Measurements from ENCODE around the gene PIGP. TPM values are rescaled to one million over a fixed set of nuclear protein-coding genes. Genes with fewer than 3 reads are reported as not detected.

PIGP gene
- total and polyA plus RNA-seq, 2 donors (not counting 3 experiments of a cell fraction or from before 2014, with no cell fraction given), result 11.4 to 18.9 TPM

GRCh38 chr21:37079211-37079824 is 6.4 kb upstream of the PIGP start:
- H3K27me3 ChIP-seq (ENCODE audit: control insufficient read depth in 2 of 2, insufficient read depth in 2 of 2, low read length in 2 of 2), result no peaks in the 10 kb centered on the region

More at GRCh38 chr21:37079211-37079824, 6.4 kb upstream of the PIGP start:
- no TSS peak for BruUV-seq (replicated peaks)
- Histone ChIP-seq H3K4me1 (ENCODE audit: control insufficient read depth, extremely low read depth, insufficient read depth, low read length) (peaks cover 2% of the 10 kb centered on the region), H2AFZ (ENCODE audit: low read depth, low read length) (no peak overlapping the region), H4K20me1 (replicated peaks; ENCODE audit: control insufficient read depth, extremely low read depth, insufficient read depth, low read length) (peaks cover 5% of the 10 kb centered on the region), H3K4me3 (replicated peaks in 1 of 3; ENCODE audit: insufficient read depth in 1 of 3, low read depth in 1 of 3, low read length in 3 of 3) (no peak overlapping the region), H3K4me2 (ENCODE audit: insufficient read depth, low read length) (no peak overlapping the region), H3K9me3 (replicated peaks; ENCODE audit: control insufficient read depth, insufficient read depth, low read length) (no peaks in the 10 kb centered on the region), H3K79me2 (ENCODE audit: control insufficient read depth, insufficient read depth, low read length) (peaks cover 74% of the 10 kb centered on the region), H3K36me3 (ENCODE audit: control insufficient read depth in 2 of 2, extremely low read depth in 1 of 2, insufficient read depth in 2 of 2, low read length in 2 of 2) (no peaks in the 10 kb centered on the region), H3K9me1 (replicated peaks; ENCODE audit: control insufficient read depth, extremely low read depth, insufficient read depth, low read length) (no peaks in the 10 kb centered on the region), H3K27ac (ENCODE audit: insufficient read depth, low read depth, low read length) (no peak overlapping the region), H3K9ac (replicated peaks; ENCODE audit: extremely low read depth, insufficient read depth, low read length) (no peak overlapping the region)
- DNase-seq (ENCODE audit: low read depth, low spot score), result peak; percentile 13
- FAIRE-seq, result no peak
- dilution Hi-C loops (cut with MboI; ENCODE audit: extremely low pct_ligation_motif_present, low sequenced_read_pairs) (no loop called here), intact Hi-C loops (cut with micrococcal nuclease) (no loop called here)
- CTCF ChIA-PET, result interaction anchor here (0.7 to 1.0 kb wide), 2 partner anchors 9 to 99 kb away, joined by 3 to 4 read pairs; no protein-coding TSS in a partner anchor
- TF ChIP-seq JUN (IDR thresholded peaks at IDR 0.05; ENCODE audit: borderline replicate concordance, insufficient read depth, insufficient read length, low read depth), result no peak
- no peak for TF ChIP-seq MYC (IDR thresholded peaks at IDR 0.05; ENCODE audit: low read depth, low read length)
- no peak for TF ChIP-seq FOS (IDR thresholded peaks at IDR 0.05; ENCODE audit: borderline replicate concordance, insufficient read depth, low read length)
- TF ChIP-seq MAX (IDR thresholded peaks at IDR 0.05; ENCODE audit: insufficient read depth, insufficient read length), result no peak
- TF ChIP-seq POLR2A (IDR thresholded peaks at IDR 0.05; ENCODE audit: low read depth, low read length), result no peak
- peak in 1 of 2 donors; percentile 35 for TF ChIP-seq CTCF (IDR thresholded peaks at IDR 0.05; ENCODE audit: extremely low read depth in 1 of 2, insufficient read depth in 1 of 2, low read depth in 1 of 2, low read length in 2 of 2)
- POLR2A ChIA-PET, result no interaction called here

Data from endothelial cell of umbilical vein (primary cell).